NK-92 (cell line): ENCODE results near the gene CDKAL1.
"Not testable (repeated sequence)": the region's sequence is repeated elsewhere in the genome, so short reads cannot be mapped to it uniquely, and the experiment has no call there.

Experiments used
- DNase-seq: peaks from one replicate; lab custom pipeline; 2025; ENCODE audit not compliant: unreplicated experiment; lab: John Stamatoyannopoulos, UW

CDKAL1 gene

DNA sequence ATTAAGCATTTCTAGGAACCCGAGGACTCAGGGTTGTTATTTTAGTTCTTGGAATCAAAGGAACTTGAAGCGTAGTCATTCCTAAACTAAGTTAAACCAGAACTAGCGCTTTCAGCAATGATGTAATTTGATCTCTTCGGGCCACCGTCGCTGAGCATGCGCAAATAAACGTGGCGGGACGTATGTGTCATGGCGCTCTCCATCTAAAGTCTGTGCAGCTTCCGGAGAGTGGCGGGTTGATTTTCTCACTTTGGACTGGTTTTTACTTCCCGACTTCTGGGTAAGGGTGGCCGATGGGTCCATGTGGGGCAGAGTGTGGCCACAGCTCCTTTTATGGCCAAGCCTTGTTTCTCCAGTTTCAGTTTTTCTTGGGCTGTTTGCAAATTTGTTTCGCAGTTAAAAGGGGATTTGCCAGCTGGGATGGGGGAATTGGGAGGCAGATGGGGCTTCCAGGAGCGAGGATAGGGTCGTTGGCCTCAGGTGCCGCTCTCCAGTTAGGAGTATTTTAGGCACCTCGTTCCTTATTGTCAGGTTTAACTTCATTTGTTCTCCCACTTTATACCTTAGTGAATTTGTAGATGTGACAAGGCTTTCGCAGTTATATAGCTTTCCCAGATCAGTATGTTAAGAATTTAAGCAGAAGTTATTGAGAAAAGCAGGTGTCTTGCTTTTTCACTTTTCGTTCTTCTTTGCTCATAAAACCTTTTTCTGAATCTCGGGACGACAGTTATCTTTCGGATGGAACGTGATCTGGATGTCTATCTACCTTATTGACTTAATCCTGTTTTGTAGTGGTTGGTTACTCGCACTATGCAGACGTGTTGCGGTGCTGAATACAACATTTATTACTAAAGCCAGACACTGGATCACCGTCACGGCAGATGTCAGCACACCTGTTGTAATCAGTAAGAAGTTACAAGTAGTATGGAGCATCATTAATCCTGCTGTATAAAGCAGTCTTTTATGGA lies at the start of gene CDKAL1:
Gene CDKAL1 (plus strand): TSS at position 163 of the 968 bp plus-strand sequence. CDS start 11,894 bp downstream, outside the sequence.
- peak; percentile 32 for DNase-seq

DNA sequence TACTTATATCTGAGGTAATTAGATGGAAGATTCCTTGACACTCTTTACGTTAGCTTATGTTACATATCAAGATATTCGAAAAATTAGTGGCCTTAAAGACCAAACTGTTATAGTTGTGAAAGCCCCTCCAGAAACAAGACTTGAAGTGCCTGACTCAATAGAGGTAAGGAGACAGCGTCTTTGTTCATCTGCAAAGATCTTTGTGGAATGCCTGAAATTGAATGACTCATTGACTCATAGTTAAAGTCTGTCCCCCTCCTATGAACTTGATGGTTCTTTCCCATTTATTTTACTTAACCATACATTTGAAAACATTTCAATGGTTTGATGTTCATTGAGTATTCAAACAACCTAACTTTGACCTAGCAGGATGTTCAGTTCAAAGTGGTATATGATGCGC lies 47.6 kb upstream of the CDKAL1 start:
- no peak for DNase-seq

GRCh38 chr6:20487669-20488375 lies 46.4 kb upstream of the CDKAL1 start:
- DNase-seq, result no peak

GRCh38 chr6:20490591-20490990 lies 43.7 kb upstream of the CDKAL1 start:
- no peak for DNase-seq

DNA sequence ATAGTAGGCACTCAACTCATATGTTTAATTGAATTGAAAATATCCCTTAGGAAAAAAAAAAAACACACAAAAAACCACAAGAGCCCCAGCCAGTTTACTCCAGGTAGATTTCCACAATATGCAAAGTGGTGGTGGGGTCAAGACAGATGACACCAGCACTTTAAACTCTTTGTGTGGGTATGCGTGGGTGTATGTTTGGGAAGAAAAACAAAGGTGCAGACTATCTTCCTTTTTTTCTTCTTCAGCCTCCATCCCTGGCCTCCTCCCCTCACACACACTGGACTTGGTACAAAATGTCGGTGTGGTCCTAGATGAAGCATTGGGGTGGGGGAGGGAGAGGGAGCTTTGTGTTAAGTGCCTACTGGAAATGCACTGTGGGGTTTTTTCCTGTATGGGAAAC lies 42.2 kb upstream of the CDKAL1 start:
- DNase-seq, result no peak

DNA sequence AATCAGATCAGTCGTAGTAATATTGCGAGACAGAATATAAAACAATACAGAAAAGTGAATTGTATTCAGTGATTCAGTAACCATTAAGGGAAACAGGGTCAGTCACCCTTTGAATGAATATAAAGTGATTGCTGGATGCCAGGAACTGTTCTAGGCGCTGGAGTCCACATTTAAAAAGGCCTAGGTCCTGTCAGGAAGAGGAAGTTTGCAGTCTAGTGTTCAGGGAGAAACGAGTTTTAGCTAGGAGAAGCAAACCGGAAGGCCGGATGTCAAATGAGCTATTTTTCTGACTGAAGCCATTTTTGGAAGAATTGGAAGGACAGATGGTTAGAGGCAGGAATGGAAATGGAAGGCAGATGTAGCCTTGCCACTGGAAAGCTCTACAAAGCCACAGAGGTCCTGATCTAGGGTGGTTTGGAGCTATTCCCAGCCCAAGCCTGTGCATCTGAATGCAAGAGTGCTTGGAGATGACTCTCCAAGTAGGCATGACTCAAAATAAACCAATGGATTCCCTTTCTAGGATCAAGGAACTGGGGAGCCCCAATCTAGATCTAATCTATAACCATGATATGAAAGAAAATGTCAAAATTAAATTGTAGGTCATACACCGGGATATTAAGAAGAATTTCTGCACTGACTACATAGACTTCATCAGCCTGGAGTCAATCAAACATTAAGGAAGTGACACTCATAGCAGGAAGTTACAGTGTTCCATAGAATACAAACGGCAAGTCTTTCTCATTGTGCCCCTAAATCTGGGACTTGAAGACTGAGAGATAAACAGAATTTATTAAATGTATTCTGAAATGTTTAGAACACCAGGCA lies 36.8 kb upstream of the CDKAL1 start:
- DNase-seq, result no peak

DNA sequence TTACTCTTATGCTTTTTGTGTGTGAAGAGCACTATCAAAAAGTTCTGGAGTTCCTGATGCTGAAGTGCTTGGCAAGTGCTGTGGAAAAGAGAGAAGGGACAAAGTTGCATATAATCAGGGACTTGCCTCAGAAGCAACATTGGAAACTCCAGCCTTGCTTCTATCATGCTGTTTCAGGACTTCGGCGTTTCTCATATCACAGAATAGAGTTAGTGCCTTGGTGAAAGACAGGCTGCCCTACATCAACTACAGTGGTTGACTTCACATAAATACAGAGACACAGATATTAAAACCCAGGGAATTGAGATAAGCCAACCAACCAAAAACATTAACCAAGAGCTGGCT lies 36.2 kb upstream of the CDKAL1 start:
- DNase-seq, result no peak

DNA sequence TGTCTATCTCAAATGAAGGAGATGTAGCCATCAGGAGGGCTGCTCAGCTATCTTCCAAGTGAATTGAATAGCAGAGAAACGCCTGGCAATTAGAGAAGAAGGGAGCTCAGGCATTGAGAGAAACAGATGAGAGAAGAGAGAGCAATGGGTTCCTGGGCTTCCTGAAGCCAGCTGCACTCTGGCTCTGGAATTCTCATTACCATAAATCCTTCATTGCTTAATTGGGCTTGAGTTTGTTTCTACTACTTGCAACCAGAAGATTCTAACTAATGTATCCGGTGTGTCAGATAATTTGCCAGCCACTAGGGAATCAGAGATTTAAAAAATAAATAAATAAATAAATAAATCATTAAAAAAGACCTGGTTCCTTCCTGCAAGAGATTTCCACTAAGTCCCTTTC lies 25.0 kb upstream of the CDKAL1 start:
- no peak for DNase-seq

DNA sequence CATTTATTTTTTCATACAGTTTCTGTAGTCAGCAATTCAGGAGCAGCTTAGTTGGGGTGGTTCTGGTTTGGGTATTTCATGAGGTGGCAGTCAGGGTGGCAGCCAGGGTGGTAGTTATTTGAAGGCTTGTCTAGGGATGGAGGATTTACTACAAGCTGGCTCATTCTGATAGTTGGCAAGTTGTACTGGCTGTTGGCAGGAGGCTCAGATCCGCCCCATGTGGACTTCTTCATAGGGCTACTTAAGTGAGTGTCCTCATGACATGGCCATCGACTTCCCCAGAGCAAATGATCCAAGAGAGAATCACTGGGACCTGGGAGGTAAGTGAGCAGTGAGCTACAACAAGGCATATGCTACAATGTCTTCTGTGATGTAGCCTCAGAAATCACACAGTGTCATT lies 22.4 kb upstream of the CDKAL1 start:
- DNase-seq, result no peak

DNA sequence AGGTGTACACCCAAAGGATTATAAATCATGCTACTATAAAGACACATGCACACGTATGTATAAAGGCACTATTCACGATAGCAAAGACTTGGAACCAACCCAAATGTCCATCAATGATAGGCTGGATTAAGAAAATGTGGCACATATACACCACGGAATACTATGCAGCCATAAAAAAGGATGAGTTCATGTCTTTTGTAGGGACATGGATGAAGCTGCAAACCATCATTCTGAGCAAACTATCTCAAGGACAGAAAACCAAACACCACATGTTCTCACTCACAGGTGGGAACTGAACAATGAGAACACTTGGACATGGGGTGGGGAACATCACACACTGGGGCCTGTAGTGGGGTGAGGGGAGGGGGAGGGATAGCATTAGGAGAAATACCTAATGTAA lies 9.0 kb upstream of the CDKAL1 start:
- DNase-seq, result not testable (repeated sequence)

GRCh38 chr6:20529086-20529448 lies 5.2 kb upstream of the CDKAL1 start:
- DNase-seq, result not testable (repeated sequence)

- DNase-seq, result no peak
These were observed 1.4 kb upstream of the CDKAL1 start for GRCh38 chr6:20532881-20533280.

GRCh38 chr6:20533746-20534294 lies 437 bp upstream of the CDKAL1 start:
- no peak for DNase-seq

- no peak for DNase-seq
These were observed 3.9 kb downstream of the CDKAL1 start for GRCh38 chr6:20538131-20538662.

- DNase-seq, result no peak
These were observed 4.7 kb downstream of the CDKAL1 start for GRCh38 chr6:20538907-20539306.

- DNase-seq, result no peak
These were observed 5.1 kb downstream of the CDKAL1 start for GRCh38 chr6:20539387-20539786.

GRCh38 chr6:20540683-20541082 lies 6.4 kb downstream of the CDKAL1 start:
- no peak for DNase-seq

DNA sequence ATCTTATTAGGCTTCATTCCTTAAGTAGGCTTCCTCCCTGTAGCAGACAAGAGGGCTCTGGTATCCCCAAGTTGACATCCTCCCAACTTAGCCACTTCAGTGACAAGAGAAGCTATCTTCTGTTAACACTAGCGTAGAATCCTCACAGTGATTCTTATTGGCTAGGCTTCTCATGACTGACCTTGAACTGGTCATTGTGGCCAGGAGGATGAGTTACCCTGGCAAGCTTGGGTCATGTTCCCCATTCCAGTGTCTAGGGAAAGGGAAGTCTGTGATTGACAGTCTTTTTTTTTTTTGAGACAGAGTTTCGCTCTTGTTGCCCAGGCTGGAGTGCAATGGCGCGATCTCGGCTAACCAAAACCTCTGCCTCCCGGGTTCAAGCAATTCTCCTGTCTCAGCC lies 7.1 kb downstream of the CDKAL1 start:
- no peak for DNase-seq

GRCh38 chr6:20542927-20543602 lies 8.8 kb downstream of the CDKAL1 start:
- no peak for DNase-seq

DNA sequence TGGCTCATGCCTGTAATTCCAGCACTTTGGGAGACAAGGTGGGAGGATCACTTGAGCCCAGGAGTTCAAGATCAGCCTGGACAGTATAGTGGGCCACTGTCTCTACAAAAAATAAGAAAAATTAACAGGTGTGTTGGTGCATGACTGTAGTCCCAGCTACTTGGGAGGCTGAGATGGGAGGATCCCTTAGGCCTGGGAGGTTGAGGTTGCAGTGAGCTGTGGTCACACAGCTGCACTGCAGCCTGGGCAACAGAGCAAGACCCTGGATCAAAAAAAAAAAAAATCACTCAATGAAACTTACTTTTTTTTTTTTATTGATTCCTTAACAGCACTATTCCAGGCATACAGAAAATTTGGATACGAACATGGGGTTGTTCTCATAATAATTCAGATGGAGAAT lies 14.0 kb downstream of the CDKAL1 start:
- no peak for DNase-seq
